HepG2 (cell line): ENCODE measurements around the gene EEF1A2. TPM values are rescaled to one million over a fixed set of nuclear protein-coding genes. Genes with fewer than 3 reads are reported as not detected.
A peak's percentile ranks its signal among the peaks of the same experiment; 100 is the strongest.

Experiments
- ATAC-seq: fragments of 200-7000 bp; cut with Tn5 transposase; 3 replicates; pipeline ENCODE4 v1.9.1; 2020; ENCODE audit warnings: mild to moderate bottlenecking, moderate library complexity
- BruUV-seq: library from RNA; stranded (reverse); fragments of 400-500 nt; replicated peaks from 2 replicates; lab custom pipeline; 2021; lab: Mats Ljungman, UMichigan
- CTCF ChIA-PET: fragments of 300-600 bp; formaldehyde crosslinking; extraction: SDS; loops from one replicate; lab custom pipeline; 2021; ENCODE audit warnings: low total read pairs, inconsistent platforms, low intra/inter-chr PET ratio; lab: Yijun Ruan, JAX
- POLR2A ChIA-PET: fragments of 350-600 bp; sonication (Branson Sonifier 250); formaldehyde crosslinking; loops from one replicate; lab custom pipeline; 2020; ENCODE audit warnings: antibody characterized with exemption, inconsistent platforms; lab: Yijun Ruan, JAX
- DNase-seq: peaks from one replicate; pipeline ENCODE4 v3.0.0-alpha.2; 2015; ENCODE audit warnings: low spot score
- FAIRE-seq: peaks from 3 replicates; lab custom pipeline; 2011; peaks lifted over from hg19 to GRCh38; lab: Jason Lieb, UNC
- H2AFZ ChIP-seq: one replicate; pipeline ENCODE4 v1.6.1; 2011; ENCODE audit warnings: low read length, inconsistent platforms
- H3K27ac ChIP-seq: fragments of 300-600 bp; 3 replicates; pipeline ENCODE4 v1.8.0; 2011; ENCODE audit warnings: mixed run types, mild to moderate bottlenecking, mixed read lengths, low read length, inconsistent platforms; ENCODE audit not compliant: insufficient read depth; ENCODE audit errors: extremely low read length
- H3K27me3 ChIP-seq, 2 experiments: fragments of 200-600 bp in 1 of 2; 2 replicates in 1 of 2; 3 replicates in 1 of 2; pipeline versions ENCODE4 v1.6.0 to v1.8.0; 2011; ENCODE audit warnings: low read length in 2 of 2, mild to moderate bottlenecking in 2 of 2, moderate library complexity in 2 of 2, inconsistent platforms in 1 of 2; ENCODE audit not compliant: insufficient read depth in 2 of 2, control insufficient read depth in 1 of 2
- H3K36me3 ChIP-seq, 2 experiments: fragments of 200-600 bp in 1 of 2; replicated peaks in 1 of 2; 2 replicates in 1 of 2; 3 replicates in 1 of 2; pipeline versions ENCODE4 v1.5.1 to v1.8.0; 2011; ENCODE audit warnings: low read length in 2 of 2, inconsistent platforms in 1 of 2; ENCODE audit not compliant: insufficient read depth in 2 of 2, control insufficient read depth in 1 of 2
- H3K4me1 ChIP-seq: 2 replicates; pipeline ENCODE4 v1.5.1; 2012; ENCODE audit warnings: low read length, inconsistent platforms; ENCODE audit not compliant: insufficient read depth
- H3K4me2 ChIP-seq: 2 replicates; pipeline ENCODE4 v1.6.0; 2011; ENCODE audit warnings: low read depth, low read length, inconsistent platforms
- H3K4me3 ChIP-seq, 3 experiments: fragments of 200-600 bp in 1 of 3; sonication (generic), shearing (Covaris generic) in 1 of 3; replicated peaks in 1 of 3; 2 replicates each; pipeline ENCODE4 v1.5.1; 2011 to 2016; ENCODE audit warnings: low read length in 3 of 3, inconsistent platforms in 2 of 3, low read depth in 2 of 3, mild to moderate bottlenecking in 2 of 3, control low read depth in 1 of 3, mixed read lengths in 1 of 3; ENCODE audit not compliant: insufficient read depth in 1 of 3
- H3K79me2 ChIP-seq: one replicate; pipeline ENCODE4 v1.6.1; 2011; ENCODE audit warnings: low read length, inconsistent platforms; ENCODE audit not compliant: insufficient read depth
- H3K9ac ChIP-seq: 2 replicates; pipeline ENCODE4 v1.6.0; 2011; ENCODE audit warnings: mild to moderate bottlenecking, low read depth, low read length, inconsistent platforms; ENCODE audit not compliant: insufficient read depth
- H3K9me3 ChIP-seq: 2 replicates; pipeline ENCODE4 v1.5.1; 2012; ENCODE audit warnings: mild to moderate bottlenecking, low read length
- H4K20me1 ChIP-seq: 2 replicates; pipeline ENCODE4 v1.6.0; 2011; ENCODE audit warnings: inconsistent platforms, mild to moderate bottlenecking, low read length, moderate library complexity; ENCODE audit not compliant: insufficient read depth
- EZH2 ChIP-seq: conservative IDR thresholded peaks from 2 replicates; pipeline ENCODE4 v1.6.1; 2012; ENCODE audit warnings: mild to moderate bottlenecking, low read depth, low read length, moderate library complexity
- GABPA ChIP-seq, 2 experiments: IDR thresholded peaks; 2 replicates each; pipeline ENCODE4 v1.6.1; 2011 to 2016; ENCODE audit warnings: low read depth in 2 of 2, low read length in 1 of 2, missing biosample characterization in 1 of 2, missing genetic modification characterization in 1 of 2
- HNRNPLL ChIP-seq: fragments of 200-400 bp; formaldehyde crosslinking; IDR thresholded peaks from 2 replicates; pipeline ENCODE4 v1.6.1; 2017; ENCODE audit warnings: mild to moderate bottlenecking, low read depth, low read length; ENCODE audit not compliant: poor library complexity, severe bottlenecking
- MIER3 ChIP-seq: IDR thresholded peaks from 2 replicates; pipeline ENCODE4 v1.6.1; 2016; ENCODE audit warnings: missing compliant biosample characterization, borderline replicate concordance
- ZNF160 ChIP-seq: sonication (generic); formaldehyde crosslinking; IDR thresholded peaks from 2 replicates; pipeline ENCODE4 v1.8.0; 2022; ENCODE audit warnings: mild to moderate bottlenecking, inconsistent platforms, missing genetic modification reagents
- ZNF263 ChIP-seq: sonication (generic); formaldehyde crosslinking; IDR thresholded peaks from 2 replicates; pipeline ENCODE4 v1.4.0; 2020; ENCODE audit warnings: missing genetic modification reagents
- WGBS: methylation state at CpG from one replicate; pipeline ENCODE4 v1.1.6; 2017; ENCODE audit warnings: low lambda C conversion rate; 5-methylcytosine and 5-hydroxymethylcytosine counted together
- in situ Hi-C: cut with HindIII; loops from 2 replicates; pipeline ENCODE4 v1.10.0; 2017; ENCODE audit warnings: low pct_unique_long_range_greater_than_20kb; ENCODE audit not compliant: extremely low pct_ligation_motif_present
- intact Hi-C: fragments of 100-400 bp; cut with micrococcal nuclease; formaldehyde crosslinking; loops from one replicate; pipeline ENCODE4 v1.10.0; 2022; ENCODE audit not compliant: unreplicated experiment
- polyA plus RNA-seq, 8 experiments: library from polyadenylated mRNA; depleted of rRNA in 3 of 8; stranded (reverse) in 7 of 8; unstranded in 1 of 8; fragments of >200 nt; fragmentation: Illumina TruSeq in 4 of 8; extraction: Trizol in 4 of 8; gene quantifications; 2 replicates each; pipeline versions ENCODE4 v1.2.1 to v1.2.3, GENCODE V29; 2011 to 2016; ENCODE audit warnings: low read depth in 4 of 8, missing spikeins in 1 of 8, mixed read lengths in 1 of 8; ENCODE audit not compliant: insufficient read depth in 1 of 8
- total RNA-seq, 5 experiments: library from RNA; depleted of rRNA; stranded (reverse); fragments of >200 nt; fragmentation: Illumina TruSeq; extraction: Trizol; gene quantifications; 2 replicates each; pipeline ENCODE4 v1.2.3, GENCODE V29; 2016; ENCODE audit warnings: low read depth in 1 of 5
- TF ChIP-seq, protein P1 (sequence below): sonication (generic); formaldehyde crosslinking; IDR thresholded peaks from 2 replicates; pipeline ENCODE4 v1.8.0; 2022; ENCODE audit warnings: mild to moderate bottlenecking, missing genetic modification reagents, moderate library complexity
- TF ChIP-seq, protein P2 (sequence below): IDR thresholded peaks from 2 replicates; pipeline ENCODE4 v1.6.1; 2016; ENCODE audit warnings: missing genetic modification reagents, missing compliant biosample characterization
- TF ChIP-seq, protein P3 (sequence below): sonication (generic); formaldehyde crosslinking; IDR thresholded peaks from 2 replicates; pipeline ENCODE4 v1.5.1; 2020; ENCODE audit warnings: mild to moderate bottlenecking, moderate library complexity, missing genetic modification reagents
- TF ChIP-seq, protein P4 (sequence below): sonication (generic); formaldehyde crosslinking; IDR thresholded peaks from 2 replicates; pipeline ENCODE4 v1.4.0; 2020; ENCODE audit warnings: missing genetic modification reagents

EEF1A2 gene
- total and polyA plus RNA-seq, 2 of the 13 experiments (the other 11 are each of a cell fraction or from before 2014, with no cell fraction given) = 0.44 to 0.87 TPM

DNA sequence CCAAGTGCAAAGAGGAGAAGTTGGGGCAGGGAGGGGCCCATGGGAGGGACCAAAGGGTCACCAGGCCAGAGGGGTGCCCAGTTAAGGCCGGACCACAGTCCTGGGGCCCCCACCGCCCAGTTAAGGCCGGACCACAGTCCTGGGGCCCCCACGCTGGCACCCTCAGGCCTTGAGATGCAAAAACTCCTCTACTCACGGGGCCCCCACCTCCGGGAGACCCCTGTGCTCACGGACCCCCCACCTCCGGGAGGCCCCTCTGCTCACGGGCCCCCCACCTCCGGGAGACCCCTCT lies 43.4 kb downstream of the EEF1A2 start:
- Histone ChIP-seq H3K9me3 (no peaks in the 10 kb centered on the region), H3K4me2 (no peak overlapping the region), H2AFZ (no peak overlapping the region), H3K9ac (no peak overlapping the region), H3K4me3 (no peak overlapping the region), H3K79me2 (no peaks in the 10 kb centered on the region), H3K27ac (no peak overlapping the region), H4K20me1 (peaks cover 4% of the 10 kb centered on the region), H3K36me3 (no peaks in the 10 kb centered on the region), H3K4me1 (no peaks in the 10 kb centered on the region), H3K27me3 (peaks cover 51 to 86% of the 10 kb centered on the region in 2 experiments)
- DNase-seq = no peak
- no peak for ATAC-seq
- no peak for FAIRE-seq
- intact Hi-C loops = no loop called here
- POLR2A ChIA-PET = no interaction called here
- CTCF ChIA-PET = no interaction called here
- in situ Hi-C loops = no loop called here
- BruUV-seq = no TSS peak
- TF ChIP-seq, protein P1, sequence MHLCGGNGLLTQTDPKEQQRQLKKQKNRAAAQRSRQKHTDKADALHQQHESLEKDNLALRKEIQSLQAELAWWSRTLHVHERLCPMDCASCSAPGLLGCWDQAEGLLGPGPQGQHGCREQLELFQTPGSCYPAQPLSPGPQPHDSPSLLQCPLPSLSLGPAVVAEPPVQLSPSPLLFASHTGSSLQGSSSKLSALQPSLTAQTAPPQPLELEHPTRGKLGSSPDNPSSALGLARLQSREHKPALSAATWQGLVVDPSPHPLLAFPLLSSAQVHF = no peak
- TF ChIP-seq, protein P2, sequence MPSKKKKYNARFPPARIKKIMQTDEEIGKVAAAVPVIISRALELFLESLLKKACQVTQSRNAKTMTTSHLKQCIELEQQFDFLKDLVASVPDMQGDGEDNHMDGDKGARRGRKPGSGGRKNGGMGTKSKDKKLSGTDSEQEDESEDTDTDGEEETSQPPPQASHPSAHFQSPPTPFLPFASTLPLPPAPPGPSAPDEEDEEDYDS (CRISPR knock-in tag) = no peak
- TF ChIP-seq ZNF160 (CRISPR knock-in tag) = no peak
- TF ChIP-seq HNRNPLL = no peak
- WGBS = 0% methylated on average over 3 of the region's 10 CpGs

DNA sequence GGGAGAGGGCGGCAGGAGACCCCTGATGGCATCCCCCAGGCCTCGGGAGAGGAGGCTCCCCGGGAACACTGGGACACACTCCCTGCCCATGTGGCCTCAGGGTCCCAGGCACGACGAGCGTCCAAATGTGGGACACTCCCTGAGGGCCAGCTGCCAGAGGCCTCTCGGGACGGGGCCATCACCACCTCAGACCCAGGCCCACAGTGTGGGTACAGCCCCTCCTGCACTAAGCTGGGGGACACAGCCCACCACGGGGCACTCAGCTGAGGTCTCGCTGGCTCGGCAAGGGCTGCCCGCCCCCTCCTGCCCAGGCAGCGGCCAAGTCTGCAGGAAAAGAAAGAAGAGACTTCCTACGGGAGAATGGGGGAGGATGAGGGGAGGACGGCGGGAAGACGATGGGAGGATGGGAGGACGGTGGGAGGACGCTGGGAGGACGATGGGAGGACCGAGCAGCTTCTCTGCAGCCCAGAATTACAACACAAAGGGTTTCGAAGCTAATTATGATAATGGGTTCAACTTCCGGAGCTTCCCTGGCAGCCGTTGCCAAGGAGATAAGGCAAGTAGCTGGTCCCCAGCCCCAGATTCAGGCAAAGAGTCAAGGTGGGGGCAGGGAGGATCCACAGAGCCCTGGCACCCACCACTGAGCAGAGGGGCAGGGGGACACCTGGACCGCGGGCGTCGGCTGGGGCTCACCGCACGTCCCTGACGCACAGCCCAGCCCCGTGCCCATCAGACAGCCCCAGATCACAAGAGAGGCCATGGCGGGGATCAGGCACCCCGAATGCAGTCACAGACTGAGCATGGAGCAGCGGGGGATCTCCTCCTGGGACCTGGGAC lies 43.9 kb downstream of the EEF1A2 start:
- Histone ChIP-seq H4K20me1 (peaks cover 4% of the 10 kb centered on the region), H3K4me1 (no peaks in the 10 kb centered on the region), H3K4me2 (no peak overlapping the region), H3K27me3 (peaks cover 50 to 80% of the 10 kb centered on the region in 2 experiments), H3K36me3 (no peaks in the 10 kb centered on the region), H3K9ac (no peak overlapping the region), H3K4me3 (no peak overlapping the region), H3K9me3 (no peaks in the 10 kb centered on the region), H2AFZ (no peak overlapping the region), H3K79me2 (no peaks in the 10 kb centered on the region), H3K27ac (no peak overlapping the region)
- peak; percentile 79; the same call in 1 of the 2 replicates for TF ChIP-seq EZH2
- no peak for TF ChIP-seq MIER3 (CRISPR knock-in tag)
- TF ChIP-seq, protein P3, sequence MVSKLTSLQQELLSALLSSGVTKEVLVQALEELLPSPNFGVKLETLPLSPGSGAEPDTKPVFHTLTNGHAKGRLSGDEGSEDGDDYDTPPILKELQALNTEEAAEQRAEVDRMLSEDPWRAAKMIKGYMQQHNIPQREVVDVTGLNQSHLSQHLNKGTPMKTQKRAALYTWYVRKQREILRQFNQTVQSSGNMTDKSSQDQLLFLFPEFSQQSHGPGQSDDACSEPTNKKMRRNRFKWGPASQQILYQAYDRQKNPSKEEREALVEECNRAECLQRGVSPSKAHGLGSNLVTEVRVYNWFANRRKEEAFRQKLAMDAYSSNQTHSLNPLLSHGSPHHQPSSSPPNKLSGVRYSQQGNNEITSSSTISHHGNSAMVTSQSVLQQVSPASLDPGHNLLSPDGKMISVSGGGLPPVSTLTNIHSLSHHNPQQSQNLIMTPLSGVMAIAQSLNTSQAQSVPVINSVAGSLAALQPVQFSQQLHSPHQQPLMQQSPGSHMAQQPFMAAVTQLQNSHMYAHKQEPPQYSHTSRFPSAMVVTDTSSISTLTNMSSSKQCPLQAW (CRISPR knock-in tag) = no peak
- TF ChIP-seq, protein P4, sequence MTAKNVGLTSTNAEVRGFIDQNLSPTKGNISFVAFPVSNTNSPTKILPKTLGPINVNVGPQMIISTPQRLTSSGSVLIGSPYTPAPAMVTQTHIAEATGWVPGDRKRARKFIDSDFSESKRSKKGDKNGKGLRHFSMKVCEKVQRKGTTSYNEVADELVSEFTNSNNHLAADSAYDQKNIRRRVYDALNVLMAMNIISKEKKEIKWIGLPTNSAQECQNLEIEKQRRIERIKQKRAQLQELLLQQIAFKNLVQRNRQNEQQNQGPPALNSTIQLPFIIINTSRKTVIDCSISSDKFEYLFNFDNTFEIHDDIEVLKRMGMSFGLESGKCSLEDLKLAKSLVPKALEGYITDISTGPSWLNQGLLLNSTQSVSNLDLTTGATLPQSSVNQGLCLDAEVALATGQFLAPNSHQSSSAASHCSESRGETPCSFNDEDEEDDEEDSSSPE (CRISPR knock-in tag) = no peak
- TF ChIP-seq GABPA (IDR thresholded peaks at IDR 0.05; ENCODE audit: low read depth, low read length) = 0 out of 2 replicates have a peak, but pooled peaks have one; percentile 2
- TF ChIP-seq GABPA (CRISPR knock-in tag; IDR thresholded peaks at IDR 0.05; ENCODE audit: low read depth) = no peak
- peak; percentile 70 for TF ChIP-seq ZNF263 (CRISPR knock-in tag)
- intact Hi-C loops (no loop called here), in situ Hi-C loops (no loop called here)
- 14% methylated on average over 34 of the region's 35 CpGs for WGBS
- CTCF ChIA-PET = no interaction called here
- no TSS peak for BruUV-seq
- POLR2A ChIA-PET = no interaction called here
- no peak for FAIRE-seq
- DNase-seq = no peak
- no peak for ATAC-seq
